Activated CD4-positive, alpha-beta T cell treated with anti-CD3 and anti-CD28 coated beads, Interleukin-2, amount 50 U/mL, for 1 hour (primary cell): ENCODE data around the gene PAQR8.
"Not testable (repeated sequence)": the region's sequence is repeated elsewhere in the genome, so short reads cannot be mapped to it uniquely, and the experiment has no call there.

ENCODE experiments used
- DNase-seq: peaks from one replicate; pipeline ENCODE4 v3.0.0-alpha.2; 2020

The PAQR8 gene

DNA sequence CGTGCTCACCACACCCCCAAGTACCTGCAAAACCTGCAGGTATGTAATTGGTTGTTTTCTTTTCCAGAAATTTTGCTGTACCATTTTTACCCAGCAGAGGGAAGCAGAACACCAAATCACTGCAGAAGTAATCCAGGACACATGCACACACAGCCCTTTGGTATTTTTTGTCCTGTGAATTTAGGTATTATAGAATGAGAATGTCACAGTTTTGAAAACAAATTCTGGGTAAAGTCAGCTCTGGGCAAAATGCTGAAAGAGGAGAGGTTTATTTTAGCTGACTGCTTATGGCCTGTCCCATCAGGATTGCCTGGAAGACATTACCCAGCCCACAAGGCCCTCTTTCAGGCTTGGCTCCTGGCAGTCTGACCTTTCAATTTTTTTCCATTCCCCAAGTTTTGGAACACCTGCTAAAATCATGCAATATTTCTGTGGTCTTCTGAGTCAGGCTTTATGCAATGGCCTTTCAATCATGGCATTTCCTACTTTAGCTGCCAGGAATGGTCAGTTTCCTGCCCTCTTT is 54.7 kb downstream of the PAQR8 start:
- DNase-seq: no peak

GRCh38 chr6:52417675-52418111 is 55.7 kb downstream of the PAQR8 start:
- no peak for DNase-seq

DNA sequence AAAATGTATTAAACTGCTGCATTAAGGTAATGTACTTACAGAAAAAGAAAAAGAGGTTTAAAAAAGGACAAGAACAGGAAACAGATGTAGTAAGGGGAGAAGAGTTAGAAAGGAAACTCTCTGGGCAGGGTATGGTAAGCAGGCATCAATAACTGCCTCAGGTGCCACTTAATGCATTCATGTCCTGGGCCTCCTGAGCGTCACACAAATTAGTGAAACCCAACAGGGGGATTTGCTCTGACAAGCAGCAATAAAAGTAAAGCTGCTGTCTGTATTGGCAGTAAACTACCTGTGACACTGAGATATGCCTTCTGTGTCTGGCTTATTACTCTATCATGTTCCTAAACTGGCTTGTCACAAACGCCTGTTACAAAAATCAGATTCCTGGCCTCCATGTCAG is 56.7 kb downstream of the PAQR8 start:
- DNase-seq: no peak

DNA sequence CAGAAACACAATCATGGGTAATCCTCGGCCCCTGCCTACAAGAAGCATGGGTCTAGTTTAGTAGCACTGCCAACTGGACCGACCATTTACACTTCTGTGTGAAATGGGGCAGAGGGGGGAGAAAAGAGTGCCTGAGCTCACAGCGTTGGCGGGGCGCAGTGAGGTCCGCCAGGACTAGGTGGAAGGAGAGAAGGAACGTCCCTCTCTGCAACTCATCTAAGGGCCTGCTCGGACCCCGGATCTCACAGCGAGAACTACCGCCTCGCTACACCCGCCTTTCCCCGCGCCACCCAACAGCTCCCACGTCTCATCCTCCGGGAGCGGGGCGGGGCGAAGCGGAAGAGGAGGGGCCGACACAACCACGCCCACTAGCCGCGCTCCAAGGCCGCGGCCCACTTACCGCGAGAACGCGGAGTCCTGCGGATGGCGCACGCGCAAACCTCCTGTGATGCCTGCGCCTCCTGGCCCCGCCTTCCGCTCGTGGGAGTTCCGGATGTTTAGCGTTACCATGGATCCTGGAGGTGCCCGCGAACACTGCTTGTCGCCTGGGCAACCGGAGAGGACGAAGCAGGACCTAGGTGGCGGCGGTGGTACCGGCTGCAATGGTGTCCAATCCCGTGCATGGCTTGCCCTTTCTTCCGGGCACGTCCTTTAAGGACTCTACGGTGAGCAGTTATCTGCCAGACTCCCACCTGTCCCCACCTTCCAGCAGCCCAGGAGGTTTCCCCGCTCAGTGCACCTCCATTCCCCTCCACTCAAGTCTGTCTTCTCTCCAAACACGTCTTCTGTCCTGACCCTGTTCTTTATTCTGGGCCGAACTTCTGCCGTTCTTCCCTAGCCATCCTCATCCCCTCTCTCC is 58.1 kb downstream of the PAQR8 start, which contains the start of gene EFHC1:
Gene EFHC1 (plus strand): TSS at position 534 of the 859 bp plus-strand sequence. CDS start 69 bp downstream, at position 603.
- peak; percentile 97 for DNase-seq

DNA sequence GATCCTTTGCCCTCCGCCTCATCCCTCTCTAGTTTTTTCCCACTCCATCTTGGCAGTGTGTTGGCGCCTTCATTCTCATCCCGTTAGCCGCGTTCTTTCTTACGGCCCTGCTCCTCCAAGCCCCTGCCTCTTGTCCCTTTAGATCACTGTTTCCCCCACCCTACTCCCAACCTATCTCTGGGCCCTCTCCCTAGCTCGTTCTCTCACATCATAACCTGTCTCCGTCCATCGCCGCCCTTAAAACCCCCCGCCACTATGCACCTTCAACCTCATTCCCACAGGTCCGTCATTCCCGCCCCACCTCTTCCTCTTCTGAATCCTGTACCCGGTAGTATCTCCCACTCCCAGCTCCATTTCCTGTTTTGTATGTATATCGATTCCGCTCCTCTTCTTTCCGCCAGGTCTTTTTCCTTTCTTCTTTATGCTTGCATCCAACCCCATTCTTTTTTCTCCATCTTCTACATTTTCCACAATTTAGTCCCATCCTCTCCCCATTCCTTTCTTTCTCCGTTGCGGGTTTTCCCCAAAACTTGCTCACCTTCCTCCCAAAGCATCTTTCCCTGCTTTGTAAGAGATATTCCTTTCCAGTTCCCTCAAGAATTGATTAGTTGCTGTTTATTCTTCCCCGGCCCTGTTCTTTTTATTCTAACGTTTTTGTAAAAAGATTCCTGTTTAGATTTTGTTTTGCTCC is 58.9 kb downstream of the PAQR8 start:
- no peak for DNase-seq

GRCh38 chr6:52422156-52422555 is 60.2 kb downstream of the PAQR8 start:
- DNase-seq: no peak

DNA sequence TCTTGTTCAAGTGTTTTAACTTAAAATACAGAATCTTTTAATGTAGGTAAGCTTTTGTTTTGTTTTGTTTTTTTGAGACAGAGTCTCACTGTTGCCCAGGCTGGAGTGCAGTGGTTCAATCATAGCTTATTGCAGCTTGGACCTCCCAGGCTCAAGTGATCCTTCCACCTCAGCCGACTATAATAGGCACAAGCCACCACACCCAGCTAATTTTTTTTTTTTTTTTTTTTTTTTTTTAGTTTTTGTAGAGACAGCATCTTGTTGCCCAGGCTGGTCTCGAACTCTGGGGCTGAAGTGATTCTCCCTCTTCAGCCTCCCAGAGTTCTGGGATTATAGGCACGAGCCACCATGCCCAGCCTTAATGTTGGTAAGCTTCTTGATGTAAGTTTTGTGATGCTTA is 61.5 kb downstream of the PAQR8 start:
- no peak for DNase-seq

DNA sequence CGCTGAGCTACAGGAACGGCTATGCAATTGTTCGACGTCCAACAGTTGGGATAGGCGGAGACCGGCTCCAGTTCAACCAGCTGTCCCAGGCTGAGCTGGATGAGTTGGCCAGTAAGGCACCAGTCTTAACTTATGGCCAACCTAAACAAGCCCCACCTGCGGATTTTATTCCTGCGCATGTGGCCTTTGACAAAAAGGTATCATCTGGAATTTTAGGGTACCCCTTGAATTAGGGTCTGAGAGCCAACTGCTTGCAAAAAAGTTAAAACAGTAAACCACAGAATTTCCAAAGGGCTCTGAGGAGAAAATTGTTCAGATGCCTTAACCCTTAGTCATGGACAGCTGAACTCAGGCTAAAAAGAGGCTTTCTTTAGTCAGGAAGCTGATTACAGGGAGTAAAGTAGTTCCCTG is 62.0 kb downstream of the PAQR8 start:
- no peak for DNase-seq

GRCh38 chr6:52424513-52424912 is 62.6 kb downstream of the PAQR8 start:
- DNase-seq: no peak

- no peak for DNase-seq
Observed at GRCh38 chr6:52426667-52427066, 64.7 kb downstream of the PAQR8 start.

GRCh38 chr6:52433294-52433693 is 71.3 kb downstream of the PAQR8 start:
- not testable (repeated sequence) for DNase-seq

DNA sequence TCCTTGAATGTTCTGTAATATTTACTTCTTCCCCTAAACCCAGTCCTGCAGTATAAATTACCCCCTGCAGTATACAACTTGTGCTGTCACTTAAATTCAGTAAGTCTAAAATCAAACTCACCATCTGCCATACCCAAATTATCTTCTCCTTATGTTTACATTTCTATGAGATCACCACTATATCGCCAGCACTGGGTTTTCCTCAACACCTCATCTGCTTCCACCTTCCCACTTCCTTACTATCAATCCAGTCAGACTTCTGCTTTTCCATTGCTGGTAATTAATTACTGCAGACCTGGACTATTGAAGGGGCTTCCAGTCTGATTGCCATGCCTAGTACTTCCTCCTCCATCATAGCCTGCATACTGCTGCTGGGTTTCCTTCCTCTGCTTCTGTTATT is 73.4 kb downstream of the PAQR8 start:
- no peak for DNase-seq

GRCh38 chr6:52438926-52439325 is 77.0 kb downstream of the PAQR8 start:
- no peak for DNase-seq

- DNase-seq: no peak
Observed at GRCh38 chr6:52454556-52454955, 92.6 kb downstream of the PAQR8 start.

- no peak for DNase-seq
Observed at GRCh38 chr6:52457096-52457495, 95.1 kb downstream of the PAQR8 start.
